PC-3 (cell line): ENCODE measurements around the gene THAP7. TPM values are rescaled to one million over a fixed set of nuclear protein-coding genes. Genes with fewer than 3 reads are reported as not detected.

Experiments used
- ATAC-seq: fragments of 200-7000 bp; cut with Tn5 transposase; 2 replicates; pipeline ENCODE4 v1.9.1; 2020; ENCODE audit warnings: mild to moderate bottlenecking, moderate library complexity
- BruUV-seq: library from RNA; stranded (reverse); fragments of 400-500 nt; replicated peaks from 2 replicates; lab custom pipeline; 2021; lab: Mats Ljungman, UMichigan
- CTCF ChIA-PET: fragments of 300-600 bp; sonication (Branson Sonifier 250); formaldehyde crosslinking; loops from one replicate; lab custom pipeline; 2022; ENCODE audit warnings: antibody characterized with exemption; lab: Charles Lee
- POLR2A ChIA-PET: fragments of 300-600 bp; sonication (Branson Sonifier 250); formaldehyde crosslinking; loops from one replicate; lab custom pipeline; 2022; ENCODE audit warnings: antibody characterized with exemption; ENCODE audit not compliant: unreplicated experiment; lab: Charles Lee
- DNase-seq: peaks from one replicate; pipeline ENCODE4 v3.0.0-alpha.2; 2015
- H2AFZ ChIP-seq: fragments of 300-600 bp; sonication (generic); 2 replicates; pipeline ENCODE4 v1.6.0; 2016; ENCODE audit warnings: antibody characterized with exemption, low read length
- H3F3A ChIP-seq: fragments of 300-600 bp; sonication (generic); one replicate; pipeline ENCODE4 v1.6.0; 2017; ENCODE audit warnings: antibody characterized with exemption, low read length, control low read depth, mild to moderate bottlenecking; ENCODE audit not compliant: unreplicated experiment
- H3K27ac ChIP-seq: fragments of 300-600 bp; sonication (generic); 2 replicates; pipeline ENCODE4 v1.5.1; 2016; ENCODE audit warnings: mild to moderate bottlenecking, low read length
- H3K27me3 ChIP-seq: fragments of 300-600 bp; sonication (generic); 2 replicates; pipeline ENCODE4 v1.6.1; 2016; ENCODE audit warnings: low read length, mixed read lengths
- H3K36me3 ChIP-seq: fragments of 300-600 bp; sonication (generic); 2 replicates; pipeline ENCODE4 v1.6.1; 2016; ENCODE audit warnings: low read depth, mixed run types, low read length, mixed read lengths
- H3K4me1 ChIP-seq: fragments of 300-600 bp; sonication (generic); 2 replicates; pipeline ENCODE4 v1.5.1; 2016; ENCODE audit warnings: low read length; ENCODE audit not compliant: insufficient read depth
- H3K4me2 ChIP-seq: fragments of 300-600 bp; sonication (generic); 2 replicates; pipeline ENCODE4 v1.6.0; 2016; ENCODE audit warnings: low read length
- H3K4me3 ChIP-seq: fragments of 300-600 bp; sonication (generic); 2 replicates; pipeline ENCODE4 v1.5.1; 2016; ENCODE audit warnings: mild to moderate bottlenecking, low read length, mixed read lengths
- H3K79me2 ChIP-seq: fragments of 300-600 bp; sonication (generic); 2 replicates; pipeline ENCODE4 v1.6.1; 2017; ENCODE audit warnings: low read length, mixed read lengths
- H3K9ac ChIP-seq: fragments of 300-600 bp; sonication (generic); 2 replicates; pipeline ENCODE4 v1.6.0; 2016; ENCODE audit warnings: mild to moderate bottlenecking, low read length
- H3K9me2 ChIP-seq: fragments of 300-600 bp; sonication (generic); replicated peaks from 2 replicates; pipeline ENCODE4 v1.6.1; 2016; ENCODE audit warnings: mixed run types, low read length, mixed read lengths
- H3K9me3 ChIP-seq: fragments of 300-600 bp; sonication (generic); 2 replicates; pipeline ENCODE4 v1.6.1; 2016; ENCODE audit warnings: low read length, mixed read lengths
- H4K20me1 ChIP-seq: fragments of 300-600 bp; sonication (generic); 2 replicates; pipeline ENCODE4 v1.6.1; 2016; ENCODE audit warnings: low read length, mixed read lengths
- CTCF ChIP-seq: fragments of 300-600 bp; sonication (generic); conservative IDR thresholded peaks from 2 replicates; pipeline ENCODE4 v1.5.1; 2017; ENCODE audit warnings: antibody characterized with exemption, low read depth, mild to moderate bottlenecking, low read length
- EZH2 ChIP-seq: fragments of 300-600 bp; sonication (generic); IDR thresholded peaks from one replicate; pipeline ENCODE4 v1.6.1; 2017; ENCODE audit warnings: antibody characterized with exemption, mild to moderate bottlenecking, low read length; ENCODE audit not compliant: unreplicated experiment
- EZH2phosphoT487 ChIP-seq: fragments of 300-600 bp; sonication (generic); IDR thresholded peaks from 2 replicates; pipeline ENCODE4 v1.6.1; 2018; ENCODE audit warnings: mild to moderate bottlenecking, antibody characterized with exemption, low read length, borderline replicate concordance
- intact Hi-C: fragments of 100-400 bp; cut with micrococcal nuclease; formaldehyde crosslinking; loops from 2 replicates; pipeline ENCODE4 v1.9.0; 2023
- total RNA-seq: library from RNA; depleted of rRNA; stranded (reverse); fragments of >200 nt; gene quantifications from 2 replicates; pipeline ENCODE4 v1.2.3, GENCODE V29; 2014

THAP7 gene
- total RNA-seq, 1 experiment from 2014 or later = 43.0 TPM

GRCh38 chr22:20952544-20953341 lies 49.2 kb downstream of the THAP7 start:
- no TSS peak for BruUV-seq
- Histone ChIP-seq H3K9me2 (no peaks in the 10 kb centered on the region), H3K79me2 (peaks cover 75% of the 10 kb centered on the region), H3K4me2 (no peak overlapping the region), H3K9me3 (no peaks in the 10 kb centered on the region), H3F3A (peaks cover 4% of the 10 kb centered on the region), H2AFZ (no peak overlapping the region), H4K20me1 (peaks cover 18% of the 10 kb centered on the region), H3K27ac (no peak overlapping the region), H3K4me3 (no peak overlapping the region), H3K36me3 (peaks cover 39% of the 10 kb centered on the region; the same call in 1 of the 2 replicates), H3K4me1 (peaks cover 16% of the 10 kb centered on the region), H3K9ac (no peak overlapping the region), H3K27me3 (no peaks in the 10 kb centered on the region)
- intact Hi-C loops = loop anchor here (5.0 kb wide), 1 partner anchor 65 kb away; no protein-coding TSS in a partner anchor
- ATAC-seq (no peak), DNase-seq (no peak)
- POLR2A ChIA-PET = no interaction called here
- CTCF ChIA-PET = no interaction called here
- TF ChIP-seq EZH2 = no peak
- no peak for TF ChIP-seq CTCF
- no peak for TF ChIP-seq EZH2phosphoT487

DNA sequence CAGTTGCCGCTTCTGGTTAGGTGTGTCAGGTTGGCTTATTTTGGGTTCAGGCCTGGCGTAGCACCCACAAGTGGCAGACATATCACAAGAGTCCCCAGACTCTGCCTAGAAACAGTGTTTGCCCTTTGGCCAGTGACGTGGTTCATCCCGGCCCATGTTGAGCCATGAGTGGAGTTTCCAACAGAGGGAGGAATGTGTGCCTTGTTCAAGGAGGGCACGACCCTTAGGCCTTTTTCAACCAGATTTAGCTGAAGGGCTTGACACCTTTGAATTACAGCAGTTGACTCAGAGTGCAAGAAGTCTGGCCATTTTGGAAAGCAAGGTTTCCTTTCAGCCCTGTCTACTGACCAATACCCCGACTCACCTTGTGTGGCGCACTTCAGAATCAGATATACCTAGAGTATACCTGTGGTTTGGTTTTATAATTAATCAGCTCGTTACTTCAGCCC lies 50.0 kb downstream of the THAP7 start:
- BruUV-seq = no TSS peak
- Histone ChIP-seq H3K4me3 (no peak overlapping the region), H3K9me2 (no peaks in the 10 kb centered on the region), H2AFZ (no peak overlapping the region), H3K27me3 (no peaks in the 10 kb centered on the region), H3K27ac (no peak overlapping the region), H4K20me1 (peaks cover 18% of the 10 kb centered on the region), H3K9ac (no peak overlapping the region), H3K4me1 (peaks cover 16% of the 10 kb centered on the region), H3K79me2 (peaks cover 80% of the 10 kb centered on the region), H3K4me2 (no peak overlapping the region), H3K9me3 (no peaks in the 10 kb centered on the region), H3F3A (peaks cover 4% of the 10 kb centered on the region), H3K36me3 (peaks cover 39% of the 10 kb centered on the region; the same call in 1 of the 2 replicates)
- no peak for TF ChIP-seq CTCF
- no peak for TF ChIP-seq EZH2phosphoT487
- no peak for TF ChIP-seq EZH2
- intact Hi-C loops = loop anchor here (5.0 kb wide), 1 partner anchor 65 kb away; no protein-coding TSS in a partner anchor
- no peak for DNase-seq
- ChIA-PET POLR2A (no interaction called here), CTCF (no interaction called here)
- no peak for ATAC-seq
